ENCODE data around the gene ENPP6.

DNA sequence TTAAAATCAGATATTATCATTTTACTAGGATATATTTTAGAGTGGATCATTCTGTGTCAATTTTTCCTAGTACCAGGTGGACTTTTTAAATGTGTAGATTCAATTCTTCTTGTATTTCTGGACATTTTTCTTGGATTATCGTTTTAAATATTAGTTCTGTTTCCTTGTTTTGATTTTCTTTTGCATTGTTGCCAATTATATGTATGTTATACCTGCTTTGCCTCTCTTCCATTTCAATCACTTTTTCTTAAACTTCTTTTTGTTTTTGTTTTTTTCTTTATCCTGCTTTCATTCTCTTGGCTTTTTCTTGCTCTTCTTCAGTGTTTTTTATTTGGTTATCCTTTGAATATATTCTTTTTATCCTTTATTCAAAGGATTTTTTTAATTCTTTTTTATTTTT, 171.5 kb downstream of the ENPP6 start:
- TF ChIP-seq, protein P1, sequence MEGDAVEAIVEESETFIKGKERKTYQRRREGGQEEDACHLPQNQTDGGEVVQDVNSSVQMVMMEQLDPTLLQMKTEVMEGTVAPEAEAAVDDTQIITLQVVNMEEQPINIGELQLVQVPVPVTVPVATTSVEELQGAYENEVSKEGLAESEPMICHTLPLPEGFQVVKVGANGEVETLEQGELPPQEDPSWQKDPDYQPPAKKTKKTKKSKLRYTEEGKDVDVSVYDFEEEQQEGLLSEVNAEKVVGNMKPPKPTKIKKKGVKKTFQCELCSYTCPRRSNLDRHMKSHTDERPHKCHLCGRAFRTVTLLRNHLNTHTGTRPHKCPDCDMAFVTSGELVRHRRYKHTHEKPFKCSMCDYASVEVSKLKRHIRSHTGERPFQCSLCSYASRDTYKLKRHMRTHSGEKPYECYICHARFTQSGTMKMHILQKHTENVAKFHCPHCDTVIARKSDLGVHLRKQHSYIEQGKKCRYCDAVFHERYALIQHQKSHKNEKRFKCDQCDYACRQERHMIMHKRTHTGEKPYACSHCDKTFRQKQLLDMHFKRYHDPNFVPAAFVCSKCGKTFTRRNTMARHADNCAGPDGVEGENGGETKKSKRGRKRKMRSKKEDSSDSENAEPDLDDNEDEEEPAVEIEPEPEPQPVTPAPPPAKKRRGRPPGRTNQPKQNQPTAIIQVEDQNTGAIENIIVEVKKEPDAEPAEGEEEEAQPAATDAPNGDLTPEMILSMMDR (IDR thresholded peaks at IDR 0.05) = no peak
- TF ChIP-seq POLR2A (IDR thresholded peaks at IDR 0.05) (no peak), EP300 (IDR thresholded peaks at IDR 0.05) (no peak), POLR2AphosphoS5 (IDR thresholded peaks at IDR 0.05) (no peak)
